ENCODE data around the gene SLC66A2. TPM values are rescaled to one million over a fixed set of nuclear protein-coding genes. Genes with fewer than 3 reads are reported as not detected.

SLC66A2 gene
- polyA plus RNA-seq, 5 donors = 14.7 to 30.0 (median 20.8) TPM

DNA sequence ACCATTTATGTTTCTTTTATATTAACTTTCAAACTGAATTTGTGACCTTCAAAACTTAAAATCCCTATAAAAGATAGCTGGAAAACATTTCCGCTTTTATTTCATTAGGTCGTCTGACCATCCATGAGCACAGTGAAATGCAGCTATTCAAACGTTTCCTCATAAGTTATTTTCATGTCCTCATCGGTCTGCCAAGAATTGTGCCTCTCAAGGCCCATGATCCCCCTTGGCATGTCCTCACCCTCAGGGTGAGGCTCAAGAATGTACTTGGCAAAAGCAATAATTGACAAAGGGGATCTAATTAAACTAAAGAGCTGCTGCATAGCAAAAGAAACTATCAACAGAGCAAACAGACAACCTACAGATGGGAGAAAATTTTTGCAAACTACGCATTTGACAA is 12.4 kb downstream of the SLC66A2 start:
- DNase-seq = no peak

DNA sequence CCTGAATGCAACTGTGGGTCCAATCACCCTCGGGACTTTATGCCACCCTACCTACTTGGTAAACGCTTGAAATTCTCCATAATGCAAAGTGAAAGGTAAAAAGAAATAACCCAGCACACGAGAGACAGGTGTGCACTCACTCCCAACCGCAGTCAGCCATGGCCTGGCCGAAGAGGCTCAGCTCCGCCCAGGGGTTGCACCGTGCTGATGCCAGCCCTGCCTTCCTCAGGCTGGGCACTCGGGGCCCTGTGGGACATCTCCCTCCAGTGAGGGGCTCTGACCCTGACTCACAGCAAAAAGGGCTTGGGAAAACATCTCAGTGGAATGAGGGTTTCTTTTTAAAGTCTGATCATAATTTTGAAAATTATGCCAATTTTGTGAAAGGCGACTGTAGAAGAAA is 13.3 kb downstream of the SLC66A2 start:
- no peak for DNase-seq

DNA sequence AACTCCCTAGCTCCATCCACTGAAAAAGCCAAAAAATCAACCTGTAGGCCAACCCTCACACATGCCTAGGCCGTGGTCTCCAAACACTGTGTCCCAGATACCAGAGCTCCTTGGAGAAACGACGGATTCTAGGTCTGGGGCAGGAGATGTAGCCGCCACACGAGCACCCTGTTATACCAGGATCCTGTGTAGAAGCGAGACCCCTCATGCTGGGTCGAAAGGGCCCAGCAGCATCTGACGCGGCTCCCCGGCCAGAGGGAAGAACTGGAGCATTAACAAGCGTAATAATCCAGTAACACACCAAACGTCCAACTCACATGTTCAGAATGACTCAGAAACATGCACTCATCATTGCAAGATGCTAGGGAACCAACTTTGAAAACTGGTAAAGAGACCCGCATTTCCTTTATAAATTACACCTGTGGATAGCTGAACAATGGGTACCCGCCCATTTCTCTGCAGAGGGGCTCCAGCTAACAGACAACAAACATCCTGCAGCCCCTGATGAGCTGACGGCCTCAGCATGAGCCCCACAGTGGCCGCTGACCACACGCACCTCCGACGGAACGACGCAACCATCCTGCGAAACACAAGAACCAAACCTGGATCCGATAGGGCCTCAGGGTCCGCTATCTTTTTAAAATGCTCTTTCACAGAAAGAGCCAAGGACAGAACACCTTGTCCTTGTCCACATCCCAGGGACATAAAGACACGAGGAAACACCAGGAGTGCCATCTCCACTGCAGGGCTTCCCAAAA is 14.2 kb downstream of the SLC66A2 start:
- DNase-seq = no peak

DNA sequence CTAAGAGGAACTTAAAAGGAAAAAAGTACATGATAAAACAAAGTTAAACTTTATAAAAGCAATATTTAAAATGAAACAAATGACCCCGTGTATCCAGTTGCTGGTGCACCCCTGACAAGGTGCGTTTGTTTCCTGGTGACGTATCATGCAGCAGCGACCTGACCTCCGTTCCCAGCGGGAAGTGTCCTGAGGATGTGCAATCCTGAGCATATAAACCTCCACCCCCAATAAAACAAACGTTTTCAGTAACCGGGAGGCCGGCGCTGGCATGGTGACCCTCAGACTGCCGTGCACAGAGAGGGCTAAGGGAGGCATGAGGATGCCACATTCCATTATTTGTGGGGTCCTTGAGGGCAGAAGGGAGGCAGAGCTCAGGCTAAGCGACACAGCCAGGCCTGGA is 14.8 kb downstream of the SLC66A2 start:
- DNase-seq = no peak

DNA sequence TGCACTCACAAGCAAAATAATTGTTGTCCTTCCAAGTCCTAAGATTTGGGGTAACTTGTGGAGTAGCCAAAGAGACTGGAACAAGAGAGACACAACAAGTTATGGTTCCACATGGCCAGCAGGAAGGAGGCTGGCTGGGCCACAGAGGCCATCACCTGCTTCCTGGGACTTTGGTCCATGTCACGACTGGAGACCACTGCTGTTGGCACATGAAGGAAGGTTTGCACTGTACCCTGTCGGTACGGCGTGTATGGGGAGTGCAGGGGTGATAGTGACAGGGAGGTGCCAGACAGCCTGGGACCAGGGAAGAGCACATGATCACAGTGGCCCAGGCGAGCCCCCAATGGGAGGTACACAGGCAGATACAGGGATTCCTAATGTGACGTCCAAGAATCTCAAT is 15.5 kb downstream of the SLC66A2 start:
- DNase-seq = no peak

DNA sequence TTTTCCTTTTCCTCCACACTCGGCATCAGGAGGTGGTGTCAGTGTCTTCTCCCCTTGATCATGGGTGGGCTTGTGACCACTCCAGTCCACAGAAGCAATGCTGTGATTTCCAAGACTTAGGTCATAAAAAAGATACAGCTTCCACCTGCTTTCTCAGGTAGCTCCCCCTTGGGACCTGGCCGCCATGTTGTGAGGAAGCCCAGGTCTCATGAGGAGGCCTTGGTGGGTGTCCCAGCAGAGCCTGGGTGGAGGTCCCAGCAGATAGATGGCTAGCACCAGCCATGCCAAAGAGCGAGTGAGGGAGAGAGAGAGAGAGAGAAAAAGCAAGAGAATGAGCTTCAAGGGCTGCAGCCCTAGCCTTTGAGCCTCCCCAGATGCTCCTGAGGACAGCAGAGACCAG is 16.0 kb downstream of the SLC66A2 start:
- no peak for DNase-seq

DNA sequence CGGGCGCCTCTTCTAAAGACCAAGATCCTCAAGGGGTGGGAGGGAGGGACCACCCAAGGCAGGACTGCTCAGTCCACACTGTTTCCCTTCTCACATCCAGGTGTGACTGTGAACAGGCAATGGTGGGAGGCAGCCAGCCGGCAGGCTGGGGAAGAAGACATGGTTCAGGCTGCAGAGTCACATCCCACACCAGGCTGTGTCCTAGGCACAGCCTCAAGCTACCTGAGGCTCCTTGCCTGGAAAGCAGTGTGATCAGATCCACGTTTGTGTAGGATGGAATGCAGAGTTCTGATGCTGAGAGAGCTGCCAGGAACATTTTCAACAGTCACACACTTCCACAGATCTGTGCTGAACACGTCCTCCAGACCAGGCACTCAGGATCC is 16.4 kb downstream of the SLC66A2 start:
- no peak for DNase-seq

DNA sequence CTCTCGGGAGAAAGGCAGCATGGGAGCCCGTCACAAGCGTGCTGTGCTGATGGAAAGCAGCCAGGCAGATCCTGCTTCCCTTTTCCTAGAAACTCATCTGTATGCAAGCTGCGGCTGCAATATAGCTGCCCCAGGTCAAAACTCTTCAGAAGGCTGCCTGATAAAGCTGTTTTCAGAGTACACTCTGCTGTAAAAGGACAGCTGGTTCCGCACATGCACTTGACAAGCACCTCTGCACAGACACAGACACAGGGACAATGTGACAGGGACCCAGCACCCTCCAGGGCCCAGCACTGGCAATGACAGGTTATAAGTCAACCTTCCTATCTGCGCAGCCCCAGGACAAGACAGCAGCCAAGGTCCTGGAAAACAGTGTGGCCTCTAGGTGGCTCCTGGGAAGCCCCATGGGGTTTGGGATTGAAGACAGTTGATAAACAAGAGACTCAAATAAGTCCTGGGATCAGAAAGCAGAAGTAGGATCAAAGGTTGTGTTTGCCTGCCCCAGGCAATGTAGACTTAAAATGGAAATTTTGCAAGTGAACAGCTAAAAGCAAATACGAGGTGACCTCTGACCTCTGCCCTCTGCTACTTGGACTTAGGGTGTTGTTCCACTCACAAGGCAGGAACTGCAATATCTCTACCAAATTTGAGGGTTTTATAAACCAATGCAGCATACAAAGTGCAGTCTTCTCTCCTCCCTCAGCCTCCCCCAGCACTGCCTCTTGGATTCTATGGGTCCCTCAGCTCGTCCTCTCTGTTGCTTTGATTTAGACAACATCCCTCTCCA is 16.9 kb downstream of the SLC66A2 start:
- DNase-seq = no peak

DNA sequence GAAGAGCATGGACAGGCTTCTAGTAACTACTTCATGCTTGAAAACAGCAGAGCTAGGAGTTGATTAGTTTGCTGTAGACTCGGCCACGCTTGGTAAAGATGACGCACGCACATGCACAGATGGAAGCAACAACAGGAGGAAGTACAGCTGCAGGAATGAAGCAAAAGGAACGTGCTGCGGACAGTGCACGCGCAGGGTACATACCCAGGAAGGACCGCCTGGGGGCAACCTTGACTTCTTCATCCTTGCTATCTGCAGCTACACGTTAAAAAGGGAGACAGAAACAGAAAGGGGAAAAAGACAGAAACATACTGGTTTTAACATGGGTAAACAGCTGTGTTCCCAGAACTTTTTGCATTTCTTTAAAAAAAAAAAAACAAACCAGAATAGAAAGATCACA is 17.7 kb downstream of the SLC66A2 start:
- no peak for DNase-seq

DNA sequence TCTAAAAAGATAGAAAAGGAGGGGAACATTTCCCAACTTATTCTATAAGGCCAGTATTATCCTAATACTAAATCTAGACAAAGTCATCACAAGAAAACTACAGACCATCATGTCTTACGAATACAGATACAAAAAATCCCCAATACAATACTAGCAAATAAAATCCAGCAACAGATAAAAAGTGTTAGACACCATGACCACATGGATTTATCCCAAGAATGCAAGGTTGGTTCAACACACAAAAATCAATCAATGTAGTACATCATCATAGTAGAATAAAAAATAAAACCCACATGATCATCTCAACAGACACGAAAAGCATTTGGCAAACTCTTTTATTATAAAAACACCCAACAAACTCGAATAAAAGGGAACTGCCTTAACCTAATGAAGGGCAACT is 18.5 kb downstream of the SLC66A2 start:
- DNase-seq = no peak

DNA sequence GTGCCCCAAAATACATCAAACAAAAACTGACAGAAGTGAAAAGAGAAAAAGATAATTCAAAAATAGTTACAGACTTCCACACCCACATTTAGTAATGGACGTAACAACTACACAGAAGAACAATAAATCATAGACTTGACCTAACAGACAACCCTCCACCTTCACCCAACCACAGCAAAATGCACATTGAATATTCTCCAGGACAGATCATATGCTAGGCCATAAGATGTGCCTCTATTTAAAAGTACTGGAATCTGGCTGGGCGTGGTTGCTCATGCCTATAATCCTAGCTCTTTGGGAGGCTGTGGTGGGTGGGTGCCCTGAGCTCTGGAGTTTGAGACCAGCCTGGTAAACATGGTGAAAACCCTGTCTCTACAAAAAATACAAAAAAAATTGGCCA is 20.0 kb downstream of the SLC66A2 start:
- no peak for DNase-seq

DNA sequence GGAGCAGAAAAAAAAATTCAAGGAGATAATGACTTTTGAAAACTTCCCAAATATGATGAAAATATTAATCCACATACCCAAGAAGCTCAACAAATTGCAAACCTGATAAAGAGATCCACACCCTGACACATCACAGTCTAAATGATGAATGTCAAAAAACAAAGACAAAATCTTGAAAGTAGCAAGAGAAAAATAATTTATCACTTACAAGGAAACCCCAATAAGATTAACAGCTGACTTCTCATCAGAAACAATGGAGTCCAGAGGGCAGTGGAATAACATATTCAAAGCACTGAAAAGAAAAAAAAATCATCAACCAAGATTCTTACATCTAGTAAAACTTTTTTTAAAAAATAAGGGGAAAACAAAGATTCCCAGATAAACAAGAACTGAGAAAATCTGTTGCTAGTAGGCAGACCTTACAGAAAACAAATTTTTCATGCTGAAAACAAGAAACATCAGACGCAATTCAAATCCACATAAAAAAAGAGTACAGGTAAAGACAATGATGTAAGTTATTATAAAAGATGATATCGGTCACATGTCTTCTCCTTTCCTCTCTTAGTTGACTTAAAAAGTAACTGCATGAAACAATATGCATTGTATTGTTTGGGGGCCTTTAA is 21.3 kb downstream of the SLC66A2 start:
- no peak for DNase-seq

DNA sequence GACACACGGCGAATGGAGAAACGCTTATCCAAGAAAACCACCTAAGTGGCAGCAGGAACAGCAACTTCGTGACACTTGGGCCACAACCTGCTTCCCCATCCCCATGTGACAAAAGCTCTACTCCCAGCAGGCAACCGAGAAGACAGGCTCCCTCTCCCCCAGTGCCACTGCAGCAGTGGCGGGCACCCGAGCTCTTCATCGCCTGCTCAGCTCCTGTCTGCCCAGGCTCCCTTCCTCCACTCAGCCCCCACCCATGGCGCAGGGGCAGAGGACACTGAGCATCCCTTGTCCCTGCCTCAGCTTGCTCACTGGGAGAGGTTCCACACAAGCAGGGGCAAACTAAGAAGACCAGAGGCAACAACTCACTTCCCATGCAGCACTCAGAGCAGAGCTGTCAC is 22.9 kb downstream of the SLC66A2 start:
- no peak for DNase-seq

DNA sequence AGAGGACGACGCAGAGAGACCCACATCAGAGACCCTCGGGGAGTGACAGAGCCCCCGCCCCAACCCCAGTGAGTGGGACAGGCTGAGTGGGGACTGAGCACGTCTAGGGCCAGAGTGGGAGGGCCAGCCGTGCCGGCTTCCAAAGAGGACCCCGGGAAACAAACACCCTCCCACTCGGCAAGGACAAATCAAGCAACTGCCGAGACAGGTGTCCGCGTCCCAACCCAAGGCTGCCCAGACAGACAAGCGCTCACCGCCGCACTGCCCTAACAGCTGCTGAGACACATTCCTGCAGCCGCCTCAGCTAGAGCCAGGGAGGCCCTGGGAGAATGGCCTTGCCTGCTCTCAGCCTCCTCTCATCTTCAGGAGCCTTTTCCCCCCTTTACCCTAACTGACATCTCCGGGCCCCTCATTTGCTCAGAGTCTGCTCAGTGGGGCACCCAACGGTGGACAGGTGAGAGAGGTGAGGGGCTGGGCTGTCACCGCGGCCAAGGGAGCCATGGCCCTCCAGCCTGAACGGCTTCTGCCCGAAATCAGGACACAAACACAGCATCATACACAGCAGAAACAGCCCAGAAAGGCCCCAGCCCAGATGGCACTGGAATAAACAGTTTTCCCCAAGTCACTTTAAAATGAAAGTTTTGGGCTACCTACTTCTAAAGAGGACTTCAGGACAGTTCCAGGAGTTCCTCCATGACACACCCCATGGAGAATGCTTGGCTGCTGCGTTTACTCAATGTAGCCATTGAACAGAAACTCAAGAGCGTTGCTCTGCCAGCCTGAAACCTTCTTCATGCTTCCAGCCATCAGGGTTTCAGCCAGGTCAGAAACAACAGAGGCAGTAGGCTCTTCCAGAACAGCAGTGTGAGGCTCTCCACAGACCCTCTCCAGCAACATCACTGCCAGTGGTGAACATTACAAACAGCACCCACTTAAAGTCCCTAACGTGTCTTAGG is 23.6 kb downstream of the SLC66A2 start:
- no peak for DNase-seq

DNA sequence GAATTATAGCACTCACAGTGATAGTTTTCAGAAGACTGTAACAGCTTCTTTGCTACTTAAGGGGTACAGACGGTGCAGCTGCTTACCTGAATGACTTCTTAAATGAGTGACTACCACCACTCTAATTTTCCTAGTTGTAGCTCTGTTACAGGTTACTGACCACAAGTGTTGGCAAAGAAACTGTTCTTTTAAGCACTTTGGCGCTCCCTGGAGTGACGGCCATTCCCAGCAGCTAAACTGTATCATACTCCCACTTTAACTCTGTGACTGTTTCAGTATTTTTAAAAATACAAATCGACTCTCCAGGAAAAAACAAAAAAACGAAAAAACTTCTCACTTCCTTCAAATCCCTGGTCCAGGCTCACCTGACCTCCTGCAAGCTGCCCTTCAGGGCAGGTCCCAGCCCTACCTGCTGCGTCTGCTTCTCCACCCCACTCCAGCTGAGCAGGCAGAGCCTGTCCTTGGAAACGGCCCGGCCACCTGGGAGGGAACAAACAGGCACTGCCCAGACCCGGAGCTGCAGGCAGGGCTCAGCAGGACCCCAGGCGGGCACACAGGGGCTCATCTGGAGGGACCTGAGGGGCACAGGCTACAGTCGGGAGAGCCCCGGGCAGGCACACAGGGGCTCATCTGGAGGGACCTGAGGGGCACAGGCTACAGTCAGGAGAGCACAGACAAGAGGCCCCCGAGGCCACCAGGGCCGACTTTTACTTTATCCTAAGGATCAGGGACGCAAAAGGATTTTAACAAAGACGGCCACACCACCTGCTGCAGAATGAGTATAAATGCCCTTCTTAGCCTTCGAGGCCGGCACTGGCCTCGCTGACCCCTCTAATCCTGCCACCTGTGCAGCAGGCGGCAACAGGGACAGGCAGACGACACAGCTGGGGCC is 24.5 kb downstream of the SLC66A2 start:
- no peak for DNase-seq

DNA sequence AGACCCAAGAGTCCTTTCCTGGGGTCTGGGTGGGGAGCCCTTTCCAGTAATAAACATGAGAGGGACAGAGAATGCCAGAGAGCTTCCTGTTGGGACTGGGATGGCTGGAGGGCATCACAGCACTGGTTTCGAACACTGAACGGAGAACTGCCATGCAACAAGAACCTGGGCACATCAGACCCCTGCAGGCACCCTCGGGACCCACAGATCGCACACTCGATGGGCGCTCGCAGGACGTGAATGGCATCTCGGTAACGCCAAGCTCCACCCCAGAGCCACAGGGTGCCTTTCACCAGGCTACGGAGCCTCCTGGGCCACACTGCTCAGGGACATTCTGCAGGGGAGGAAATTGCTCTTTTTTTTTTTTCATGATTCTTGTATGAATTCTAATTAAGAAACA is 25.1 kb downstream of the SLC66A2 start:
- DNase-seq = no peak

DNA sequence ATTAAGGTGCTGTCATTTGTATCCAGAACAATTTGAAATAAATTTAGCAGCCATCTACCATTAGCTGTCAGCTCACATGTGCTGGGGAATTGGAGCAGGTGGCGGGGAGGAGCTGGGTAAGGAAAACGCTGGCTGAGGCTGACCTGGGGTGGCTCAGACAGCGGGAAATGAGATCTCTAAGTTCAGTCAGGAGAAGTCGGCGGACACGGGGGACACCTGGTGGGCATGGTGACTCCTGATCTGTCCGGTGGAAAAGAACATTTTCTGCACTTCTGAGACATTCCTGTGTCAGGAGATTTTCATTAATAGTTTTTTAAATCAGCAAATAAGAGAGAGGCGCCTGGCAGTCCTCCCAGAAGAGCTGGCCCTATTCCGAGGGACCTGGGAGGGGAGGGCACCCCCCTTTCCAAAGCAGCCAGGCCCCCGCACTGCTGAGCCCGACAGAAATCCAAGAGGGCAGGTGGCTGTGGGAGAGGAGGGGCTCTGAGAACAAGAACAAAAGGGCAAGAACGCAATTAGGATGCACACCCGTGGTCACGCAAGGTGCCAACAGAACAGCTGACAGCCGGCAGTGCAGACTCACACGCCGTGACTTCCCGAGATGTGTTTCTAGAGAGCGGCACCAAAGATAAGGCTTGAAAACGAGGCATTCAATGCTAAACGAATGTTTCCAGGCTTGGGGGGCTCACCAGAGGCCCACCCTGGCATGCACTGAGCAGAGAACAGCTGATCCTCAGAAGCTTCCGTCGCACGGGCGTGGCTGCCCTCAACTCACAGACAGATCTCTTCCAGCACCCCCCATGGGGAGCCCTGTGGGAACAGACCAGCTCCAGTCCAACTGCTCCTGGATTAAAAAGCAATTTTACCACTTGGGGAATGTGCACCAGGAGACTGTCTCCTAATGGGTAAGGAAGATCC is 26.4 kb downstream of the SLC66A2 start:
- DNase-seq = peak in 1 of 2 donors; percentile 13

DNA sequence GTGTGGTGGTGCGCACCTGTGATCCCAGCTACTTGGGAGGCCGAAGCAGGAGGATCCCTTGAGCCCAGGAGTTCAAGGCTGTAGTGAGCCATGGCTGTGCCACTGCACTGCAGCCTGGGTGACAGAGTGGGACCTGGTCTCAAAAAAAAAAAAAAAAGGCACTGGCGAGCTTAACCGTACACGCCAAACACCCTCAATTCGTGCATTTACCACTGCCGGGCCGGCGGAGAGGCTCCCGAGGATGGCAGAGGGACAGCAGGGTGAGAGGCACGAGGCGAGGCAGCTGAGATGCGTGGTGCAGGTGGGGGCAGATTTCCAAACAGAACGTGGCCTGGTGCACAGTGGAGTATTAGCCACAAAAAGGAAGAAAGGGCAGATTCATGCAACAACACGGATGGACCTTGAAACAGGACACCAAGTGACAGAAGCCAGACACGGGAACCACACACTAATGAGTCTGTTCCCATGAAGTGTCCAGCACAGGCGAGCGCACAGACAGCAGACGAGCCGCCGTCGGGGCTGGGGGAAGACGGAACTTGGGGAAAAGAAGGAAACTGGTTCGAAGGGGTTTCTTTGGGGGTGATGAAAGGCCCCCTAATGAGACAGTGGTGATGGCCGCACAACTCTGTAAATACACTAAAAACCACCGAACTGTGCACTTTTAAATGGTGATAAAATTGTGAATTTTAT is 27.4 kb downstream of the SLC66A2 start:
- no peak for DNase-seq

DNA sequence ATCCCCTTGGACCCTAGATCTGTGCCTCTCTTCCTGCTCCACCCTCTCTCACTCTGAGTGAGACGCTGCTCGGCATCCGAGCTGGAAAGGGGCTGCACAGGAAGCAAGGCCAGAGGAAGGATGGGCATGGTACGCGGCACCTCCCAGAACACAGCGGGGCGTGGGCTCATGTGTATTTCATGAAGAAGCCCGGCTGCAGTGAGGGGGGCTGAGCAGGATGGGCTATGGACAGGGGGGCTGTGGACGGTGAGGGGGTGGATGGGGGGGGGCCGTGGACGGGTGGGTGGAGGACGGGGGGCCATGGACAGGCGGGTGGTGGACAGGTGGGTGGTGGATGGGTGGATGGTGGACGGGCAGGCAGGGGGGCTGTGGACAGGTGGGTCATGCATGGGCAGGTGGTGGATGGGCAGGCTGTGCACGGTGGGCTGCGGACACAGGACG is 28.5 kb downstream of the SLC66A2 start:
- no peak for DNase-seq
